GM10266 (cell line): ENCODE measurements around the gene KLF18.
"Not testable (repeated sequence)": the region's sequence is repeated elsewhere in the genome, so short reads cannot be mapped to it uniquely, and the experiment has no call there.

Experiments
- DNase-seq: peaks from one replicate; pipeline ENCODE4 v3.0.0; 2012; ENCODE audit errors: extremely low spot score
- TF ChIP-seq, protein P1 (sequence below): IDR thresholded peaks from 2 replicates; pipeline ENCODE4 v1.5.1; 2012; ENCODE audit warnings: mild to moderate bottlenecking, low read depth; ENCODE audit not compliant: control insufficient read depth, insufficient read depth; ENCODE audit errors: missing control alignments

KLF18 gene

DNA sequence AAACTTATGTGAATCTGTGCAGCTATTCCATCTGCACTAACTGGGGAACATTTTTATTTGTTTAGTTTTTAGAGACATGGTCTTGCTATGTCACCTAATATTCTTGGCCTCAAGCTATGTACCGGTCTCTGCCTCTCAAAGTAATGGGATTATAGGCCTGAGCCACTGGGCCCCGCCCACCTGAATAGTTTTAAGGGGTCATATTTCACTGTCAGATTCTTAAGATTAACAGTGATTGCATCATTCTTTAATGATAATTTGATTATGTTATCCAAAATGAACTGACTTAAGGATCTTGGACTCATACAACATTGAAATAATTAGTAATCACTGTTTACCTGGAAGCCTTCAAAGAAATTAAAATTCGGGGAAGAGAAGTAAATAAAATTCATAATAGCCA lies 12.6 kb upstream of the KLF18 start:
- TF ChIP-seq, protein P1, sequence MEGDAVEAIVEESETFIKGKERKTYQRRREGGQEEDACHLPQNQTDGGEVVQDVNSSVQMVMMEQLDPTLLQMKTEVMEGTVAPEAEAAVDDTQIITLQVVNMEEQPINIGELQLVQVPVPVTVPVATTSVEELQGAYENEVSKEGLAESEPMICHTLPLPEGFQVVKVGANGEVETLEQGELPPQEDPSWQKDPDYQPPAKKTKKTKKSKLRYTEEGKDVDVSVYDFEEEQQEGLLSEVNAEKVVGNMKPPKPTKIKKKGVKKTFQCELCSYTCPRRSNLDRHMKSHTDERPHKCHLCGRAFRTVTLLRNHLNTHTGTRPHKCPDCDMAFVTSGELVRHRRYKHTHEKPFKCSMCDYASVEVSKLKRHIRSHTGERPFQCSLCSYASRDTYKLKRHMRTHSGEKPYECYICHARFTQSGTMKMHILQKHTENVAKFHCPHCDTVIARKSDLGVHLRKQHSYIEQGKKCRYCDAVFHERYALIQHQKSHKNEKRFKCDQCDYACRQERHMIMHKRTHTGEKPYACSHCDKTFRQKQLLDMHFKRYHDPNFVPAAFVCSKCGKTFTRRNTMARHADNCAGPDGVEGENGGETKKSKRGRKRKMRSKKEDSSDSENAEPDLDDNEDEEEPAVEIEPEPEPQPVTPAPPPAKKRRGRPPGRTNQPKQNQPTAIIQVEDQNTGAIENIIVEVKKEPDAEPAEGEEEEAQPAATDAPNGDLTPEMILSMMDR, result no peak
- DNase-seq, result no peak

DNA sequence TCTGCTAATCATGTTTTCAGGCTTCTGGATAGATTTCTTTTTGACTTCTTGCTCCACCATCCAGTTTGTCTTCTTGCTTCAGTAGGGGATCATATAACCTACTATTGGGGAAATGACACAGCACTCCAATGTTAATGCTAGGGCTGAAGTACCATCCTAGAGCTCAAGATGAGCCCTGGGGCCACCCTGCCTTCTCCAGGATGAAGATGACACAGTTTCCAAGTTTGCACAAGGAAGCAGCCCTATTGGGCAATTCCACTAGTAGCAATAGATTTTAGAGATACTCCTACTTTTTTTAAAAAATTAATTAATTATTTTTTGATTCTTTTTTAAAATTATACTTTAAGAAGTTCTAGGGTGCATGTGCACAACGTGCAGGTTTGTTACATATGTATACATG lies 11.3 kb upstream of the KLF18 start:
- TF ChIP-seq, protein P1, result no peak
- DNase-seq, result no peak

DNA sequence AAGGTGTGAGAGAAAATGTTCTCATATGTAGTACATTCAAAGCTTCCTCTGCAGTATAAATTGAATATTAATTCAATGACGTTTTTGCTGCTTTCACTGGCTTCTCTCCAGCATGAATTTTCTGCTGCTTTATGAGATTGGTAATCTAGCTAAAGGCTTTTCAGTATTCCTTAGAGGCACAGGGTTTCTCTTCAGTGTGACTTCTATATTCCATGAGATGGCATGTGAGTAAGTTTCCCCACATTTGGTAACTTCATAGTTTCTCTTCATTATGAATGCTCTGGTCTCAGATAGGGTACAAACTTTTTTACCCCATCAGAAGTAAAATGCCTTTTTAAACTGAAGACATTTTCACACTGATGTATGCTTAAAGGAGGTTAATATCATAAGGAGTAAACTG lies 10.4 kb upstream of the KLF18 start:
- DNase-seq, result no peak
- TF ChIP-seq, protein P1, result no peak

DNA sequence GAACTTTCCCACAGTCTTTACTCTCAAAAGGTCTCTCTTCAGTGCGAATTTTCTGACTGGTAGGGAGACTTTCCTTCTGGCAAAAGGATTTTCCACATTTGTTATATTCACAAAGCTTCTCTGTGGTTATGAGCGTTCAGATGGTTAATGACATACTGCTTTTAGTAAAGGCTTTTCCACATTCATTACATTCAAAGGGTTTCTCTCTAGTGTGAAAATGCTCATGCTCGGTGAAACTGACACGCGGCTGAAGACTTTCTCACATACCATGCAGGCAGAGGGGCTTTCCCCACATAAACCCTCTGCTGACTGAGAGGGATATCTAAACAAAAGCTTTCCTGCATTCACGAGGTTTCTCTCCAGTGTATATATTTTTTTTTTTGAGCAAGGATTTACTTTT lies 9.9 kb upstream of the KLF18 start:
- TF ChIP-seq, protein P1, result no peak
- peak; percentile 53 for DNase-seq

DNA sequence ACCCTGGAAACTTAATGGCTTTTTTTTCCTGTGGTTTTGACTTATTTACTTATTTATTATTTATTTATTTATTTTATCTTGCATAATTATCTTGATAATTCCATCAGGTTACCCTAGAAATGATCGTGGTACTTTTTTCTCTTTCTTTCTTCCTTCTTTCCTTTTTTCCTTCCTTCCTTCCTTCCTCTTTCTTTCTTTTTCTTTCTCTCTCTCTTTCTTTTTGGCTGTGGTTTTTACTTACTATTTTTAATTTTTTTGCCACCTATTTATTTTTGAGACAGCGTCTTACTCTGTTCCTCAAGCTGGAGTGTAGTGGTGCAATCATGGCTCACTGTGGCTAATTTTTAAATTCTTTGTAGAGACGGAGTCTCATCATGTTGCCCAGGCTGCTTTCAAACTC lies 6.2 kb upstream of the KLF18 start:
- TF ChIP-seq, protein P1, result no peak
- no peak for DNase-seq

DNA sequence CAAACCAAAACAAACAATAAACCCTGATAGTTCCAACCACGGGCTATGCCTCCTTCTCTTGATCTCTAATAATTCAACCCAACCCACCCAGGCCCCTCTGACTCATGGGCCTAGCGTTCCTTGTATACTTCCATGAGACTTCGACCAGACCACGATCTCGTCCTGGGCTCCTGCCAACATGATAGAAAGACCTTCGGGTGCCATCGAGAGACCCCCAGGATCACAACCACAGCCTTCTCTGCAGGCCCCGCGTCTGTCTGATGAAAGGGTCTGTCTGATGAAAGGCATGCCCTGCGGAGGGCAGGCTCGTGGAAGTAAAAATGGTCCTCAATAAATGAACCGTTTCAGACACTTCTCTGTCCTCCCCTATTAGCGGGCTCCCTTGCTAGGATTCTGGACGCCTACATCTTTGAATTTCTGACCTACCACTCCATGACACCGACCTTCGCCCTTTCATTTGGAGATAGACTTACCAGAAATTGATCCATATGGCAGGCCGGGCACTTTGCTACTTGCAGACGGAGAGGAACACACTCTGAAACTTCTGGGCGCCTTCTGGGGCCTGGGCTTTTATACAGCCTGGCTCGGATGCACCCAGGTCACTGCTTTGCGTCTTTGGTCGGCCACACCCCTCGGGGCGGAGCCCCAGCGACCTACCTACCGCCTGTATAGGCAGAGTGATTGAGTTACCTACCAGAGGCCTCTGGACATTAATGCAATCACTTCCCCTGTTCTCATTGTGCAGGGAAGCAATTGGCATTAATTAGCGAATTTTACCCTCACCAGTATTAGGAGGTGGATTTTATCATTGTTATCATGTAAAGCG lies 5.3 kb upstream of the KLF18 start:
- TF ChIP-seq, protein P1, result no peak
- DNase-seq, result no peak

DNA sequence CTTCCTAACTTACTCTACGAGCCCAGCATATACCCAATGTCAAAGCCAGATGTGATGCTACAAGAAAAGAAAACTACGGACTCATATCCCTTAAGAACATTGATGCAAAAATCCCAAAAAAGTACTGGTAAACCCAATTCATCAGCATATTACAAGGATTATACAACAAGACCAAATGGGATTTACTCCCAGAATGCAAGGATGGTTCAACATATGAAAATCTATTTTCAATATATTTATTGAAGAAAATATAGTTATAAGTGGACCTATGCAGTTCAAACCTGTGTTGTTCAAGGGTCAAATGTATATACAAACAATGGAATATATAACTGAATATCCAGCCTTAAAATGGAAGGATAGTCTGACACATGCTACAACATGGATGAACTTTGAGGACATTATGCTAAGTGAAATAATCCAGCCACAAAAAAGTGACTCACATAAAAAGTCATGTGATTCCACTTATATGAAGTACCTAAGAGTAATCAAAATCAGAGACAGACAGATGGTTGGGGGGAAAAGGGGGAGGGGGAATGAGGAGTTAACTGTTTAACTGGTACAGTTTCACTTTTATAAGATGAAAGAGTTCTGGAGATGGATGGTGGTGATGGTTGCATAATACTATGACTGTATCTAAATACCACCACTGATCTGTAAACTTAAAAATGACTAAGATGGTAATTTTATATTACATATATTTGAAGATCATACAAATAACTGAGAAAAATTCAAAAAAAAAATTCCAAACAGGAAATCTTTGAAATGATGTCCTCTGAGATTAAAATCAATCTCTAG lies 3.7 kb upstream of the KLF18 start:
- DNase-seq, result no peak
- TF ChIP-seq, protein P1, result no peak

DNA sequence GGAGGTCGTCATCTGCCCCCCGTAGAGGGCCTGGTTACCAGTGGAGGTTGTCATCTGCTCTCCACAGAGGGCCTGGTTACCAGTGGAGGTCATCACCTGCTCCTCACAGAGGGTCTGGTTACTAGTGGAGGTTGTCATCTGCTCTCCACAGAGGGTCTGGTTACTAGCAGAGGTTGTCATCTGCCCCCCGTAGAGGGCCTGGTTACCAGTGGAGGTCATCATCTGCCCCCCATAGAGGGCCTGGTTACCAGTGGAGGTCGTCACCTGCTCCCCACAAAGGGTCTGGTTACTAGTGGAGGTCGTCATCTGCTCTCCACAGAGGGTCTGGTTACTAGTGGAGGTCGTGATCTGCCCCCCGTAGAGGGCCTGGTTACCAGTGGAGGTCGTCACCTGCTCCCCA lies 1.9 kb downstream of the KLF18 start:
- not testable (repeated sequence) for DNase-seq
